Stimulated activated CD8-positive, alpha-beta memory T cell treated with anti-CD3 and anti-CD28 coated beads, Interleukin-7, amount 100 ng/mL, for 48 hours (primary cell): Measurements from ENCODE around the gene CSNK1A1.
A peak's percentile ranks its signal among the peaks of the same experiment; 100 is the strongest.

ENCODE experiments used
- DNase-seq, 2 donors: peaks; one replicate each; pipeline ENCODE4 v3.0.0-alpha.2; 2020; ENCODE audit warnings: low read depth in 1 of 2; ENCODE audit errors: extremely low read depth in 1 of 2

The CSNK1A1 gene

GRCh38 chr5:149442563-149443182, 108.6 kb downstream of the CSNK1A1 start:
- DNase-seq: peak; percentile 37 to 38
